HEK293 (cell line): ENCODE results near the gene PRDM7.

Source experiments
- CTCF ChIP-seq: fragments of 450-650 bp; formaldehyde crosslinking; IDR thresholded peaks from 2 replicates; pipeline ENCODE4 v1.5.1; 2016; ENCODE audit warnings: missing biosample characterization, missing genetic modification characterization
- HOXC10 ChIP-seq: sonication (generic); formaldehyde crosslinking; IDR thresholded peaks from 2 replicates; pipeline ENCODE4 v1.8.1; 2023; ENCODE audit warnings: mild to moderate bottlenecking, missing genetic modification reagents
- MYNN ChIP-seq: fragments of 450-650 bp; formaldehyde crosslinking; IDR thresholded peaks from 2 replicates; pipeline ENCODE4 v1.5.1; 2016; ENCODE audit warnings: missing biosample characterization, missing genetic modification characterization, borderline replicate concordance
- ZEB2 ChIP-seq: fragments of 450-650 bp; formaldehyde crosslinking; IDR thresholded peaks from 2 replicates; pipeline ENCODE4 v1.5.1; 2016; ENCODE audit warnings: missing biosample characterization, missing genetic modification characterization
- ZNF513 ChIP-seq: fragments of 450-650 bp; IDR thresholded peaks from 2 replicates; pipeline ENCODE4 v1.5.1; 2018; ENCODE audit warnings: missing biosample characterization, missing genetic modification characterization
- ZNF704 ChIP-seq: fragments of 450-650 bp; formaldehyde crosslinking; IDR thresholded peaks from 2 replicates; pipeline ENCODE4 v1.5.1; 2016; ENCODE audit warnings: missing biosample characterization, missing genetic modification characterization

GRCh38 chr16:90032674-90033331 is 44.3 kb downstream of the PRDM7 start:
- TF ChIP-seq ZEB2 (tag by site-specific recombination), result no peak
- no peak for TF ChIP-seq CTCF
- TF ChIP-seq MYNN (tag by site-specific recombination), result no peak
- no peak for TF ChIP-seq HOXC10 (CRISPR knock-in tag)
- no peak for TF ChIP-seq ZNF704 (tag by site-specific recombination)
- no peak for TF ChIP-seq ZNF513 (tag by site-specific recombination)
